Parathyroid adenoma (tissue), 2 donors: ENCODE results near the gene ATP2B2.

ENCODE experiments used
- H2AFZ ChIP-seq: fragments of 300-600 bp; sonication (generic); one replicate; pipeline ENCODE4 v1.7.0; 2017; ENCODE audit warnings: antibody characterized with exemption, mild to moderate bottlenecking
- H3K27ac ChIP-seq: fragments of 300-600 bp; sonication (generic); one replicate; pipeline ENCODE4 v1.7.0; 2017
- H3K27me3 ChIP-seq: fragments of 300-600 bp; sonication (generic); one replicate; pipeline ENCODE4 v1.7.0; 2017; ENCODE audit warnings: low read length; ENCODE audit not compliant: control insufficient read depth, insufficient read depth
- H3K36me3 ChIP-seq: fragments of 300-600 bp; sonication (generic); one replicate; pipeline ENCODE4 v1.7.0; 2017; ENCODE audit warnings: low read length; ENCODE audit not compliant: control insufficient read depth, insufficient read depth
- H3K4me1 ChIP-seq: fragments of 300-600 bp; sonication (generic); one replicate; pipeline ENCODE4 v1.7.0; 2017; ENCODE audit warnings: control low read depth
- H3K4me2 ChIP-seq: fragments of 300-600 bp; sonication (generic); one replicate; pipeline ENCODE4 v1.7.0; 2017; ENCODE audit warnings: low read length
- H3K4me3 ChIP-seq: fragments of 300-600 bp; sonication (generic); one replicate; pipeline ENCODE4 v1.7.0; 2017; ENCODE audit warnings: low read depth, low read length
- H3K79me2 ChIP-seq: fragments of 300-600 bp; sonication (generic); one replicate; pipeline ENCODE4 v1.7.0; 2017; ENCODE audit warnings: control low read depth
- H3K9ac ChIP-seq: fragments of 300-600 bp; sonication (generic); one replicate; pipeline ENCODE4 v1.7.0; 2017; ENCODE audit warnings: mild to moderate bottlenecking
- H3K9me3 ChIP-seq: fragments of 300-600 bp; sonication (generic); one replicate; pipeline ENCODE4 v1.7.0; 2017; ENCODE audit warnings: low read length; ENCODE audit not compliant: control insufficient read depth
- CTCF ChIP-seq: fragments of 300-600 bp; sonication (generic); IDR thresholded peaks from one replicate; pipeline ENCODE4 v1.7.0; 2017; ENCODE audit warnings: antibody characterized with exemption, mild to moderate bottlenecking
- donor health status: primary hyperparathyroidism.

The ATP2B2 gene

GRCh38 chr3:10515396-10515795 lies 10.0 kb upstream of the ATP2B2 start:
- H3K27ac ChIP-seq = no peak overlapping the region
- no peak for TF ChIP-seq CTCF
- no peak overlapping the region for H3K4me3 ChIP-seq
- H3K9me3 ChIP-seq = no peaks in the 10 kb centered on the region
- no peak overlapping the region for H3K4me2 ChIP-seq
- no peak overlapping the region for H2AFZ ChIP-seq
- no peaks in the 10 kb centered on the region for H3K27me3 ChIP-seq
- no peaks in the 10 kb centered on the region for H3K79me2 ChIP-seq
- H3K36me3 ChIP-seq = no peaks in the 10 kb centered on the region
- peaks cover 6% of the 10 kb centered on the region for H3K4me1 ChIP-seq
- no peak overlapping the region for H3K9ac ChIP-seq

- TF ChIP-seq CTCF = no peak
- Histone ChIP-seq H3K9me3 (no peaks in the 10 kb centered on the region), H3K79me2 (no peaks in the 10 kb centered on the region), H3K36me3 (no peaks in the 10 kb centered on the region), H3K9ac (no peak overlapping the region), H2AFZ (no peak overlapping the region), H3K4me3 (no peak overlapping the region), H3K27ac (no peak overlapping the region), H3K4me2 (no peak overlapping the region), H3K4me1 (peaks cover 6% of the 10 kb centered on the region), H3K27me3 (no peaks in the 10 kb centered on the region)
These were observed 9.2 kb upstream of the ATP2B2 start for GRCh38 chr3:10514407-10515069.

- Histone ChIP-seq H3K79me2 (no peaks in the 10 kb centered on the region), H3K9ac (no peak overlapping the region), H3K4me2 (no peak overlapping the region), H3K36me3 (no peaks in the 10 kb centered on the region), H3K27ac (no peak overlapping the region), H3K4me1 (peaks cover 6% of the 10 kb centered on the region), H3K4me3 (no peak overlapping the region), H3K27me3 (no peaks in the 10 kb centered on the region), H2AFZ (no peak overlapping the region), H3K9me3 (no peaks in the 10 kb centered on the region)
- no peak for TF ChIP-seq CTCF
These were observed 7.9 kb upstream of the ATP2B2 start for GRCh38 chr3:10513306-10513705.

- no peak for TF ChIP-seq CTCF
- Histone ChIP-seq H3K36me3 (no peaks in the 10 kb centered on the region), H3K4me1 (peaks cover 6% of the 10 kb centered on the region), H3K4me3 (no peak overlapping the region), H3K27me3 (no peaks in the 10 kb centered on the region), H2AFZ (no peak overlapping the region), H3K9ac (no peak overlapping the region), H3K79me2 (no peaks in the 10 kb centered on the region), H3K27ac (no peak overlapping the region), H3K9me3 (no peaks in the 10 kb centered on the region), H3K4me2 (no peak overlapping the region)
These were observed 7.3 kb upstream of the ATP2B2 start for GRCh38 chr3:10512687-10513086.

- no peak for TF ChIP-seq CTCF
These were observed 6.6 kb upstream of the ATP2B2 start for GRCh38 chr3:10511809-10512494.

More at GRCh38 chr3:10511809-10512494, 6.6 kb upstream of the ATP2B2 start:
- H2AFZ ChIP-seq = no peak overlapping the region
- no peak overlapping the region for H3K9ac ChIP-seq
- peaks cover 2% of the 10 kb centered on the region for H3K4me1 ChIP-seq
- H3K79me2 ChIP-seq = no peaks in the 10 kb centered on the region
- no peak overlapping the region for H3K27ac ChIP-seq
- H3K9me3 ChIP-seq = no peaks in the 10 kb centered on the region
- no peaks in the 10 kb centered on the region for H3K36me3 ChIP-seq
- H3K4me2 ChIP-seq = no peak overlapping the region
- H3K4me3 ChIP-seq = no peak overlapping the region
- H3K27me3 ChIP-seq = no peaks in the 10 kb centered on the region
